HepG2 (cell line): Measurements from ENCODE around the gene ABCE1. TPM values are rescaled to one million over a fixed set of nuclear protein-coding genes. Genes with fewer than 3 reads are reported as not detected.

Experiments used
- AGO1 ChIP-seq: fragments of 200-400 bp; formaldehyde crosslinking; IDR thresholded peaks from 2 replicates; pipeline ENCODE4 v1.6.1; 2017; ENCODE audit warnings: mild to moderate bottlenecking, low read depth, low read length, moderate library complexity; ENCODE audit not compliant: poor library complexity, severe bottlenecking
- CBFB ChIP-seq: sonication (generic); formaldehyde crosslinking; IDR thresholded peaks from 2 replicates; pipeline ENCODE4 v1.4.0; 2020; ENCODE audit warnings: missing genetic modification reagents
- CEBPB ChIP-seq: IDR thresholded peaks from 2 replicates; pipeline ENCODE4 v1.6.1; 2011; ENCODE audit warnings: low read depth, low read length, improper control_type of control experiment, borderline replicate concordance
- CREB1 ChIP-seq, 2 experiments: fragments of 450-650 bp in 1 of 2; IDR thresholded peaks; 2 replicates each; pipeline ENCODE4 v1.6.1; 2016 to 2017; ENCODE audit warnings: control low read depth in 1 of 2, mild to moderate bottlenecking in 1 of 2, missing compliant biosample characterization in 1 of 2, missing genetic modification characterization in 1 of 2
- ETV5 ChIP-seq: IDR thresholded peaks from 2 replicates; pipeline ENCODE4 v1.6.1; 2018; ENCODE audit warnings: missing biosample characterization, missing genetic modification reagents, inconsistent platforms, borderline replicate concordance
- GABPB1 ChIP-seq: IDR thresholded peaks from 2 replicates; pipeline ENCODE4 v1.6.1; 2016; ENCODE audit warnings: mild to moderate bottlenecking, missing genetic modification reagents, moderate library complexity, missing compliant biosample characterization
- JUNB ChIP-seq: sonication (generic); formaldehyde crosslinking; IDR thresholded peaks from 2 replicates; pipeline ENCODE4 v1.8.0; 2022; ENCODE audit warnings: missing genetic modification reagents, mild to moderate bottlenecking, borderline replicate concordance
- MED8 ChIP-seq: sonication (generic); formaldehyde crosslinking; IDR thresholded peaks from 2 replicates; pipeline ENCODE4 v1.8.1; 2023; ENCODE audit warnings: mild to moderate bottlenecking, missing genetic modification reagents; ENCODE audit not compliant: insufficient replicate concordance
- NCOA5 ChIP-seq: sonication (generic); formaldehyde crosslinking; IDR thresholded peaks from 2 replicates; pipeline ENCODE4 v1.4.0; 2020; ENCODE audit warnings: missing genetic modification reagents
- SAFB2 ChIP-seq: sonication (generic); formaldehyde crosslinking; IDR thresholded peaks from 2 replicates; pipeline ENCODE4 v1.5.1; 2020; ENCODE audit warnings: missing genetic modification reagents, low read depth, mild to moderate bottlenecking, borderline replicate concordance
- SATB2 ChIP-seq: sonication (generic); formaldehyde crosslinking; IDR thresholded peaks from 2 replicates; pipeline ENCODE4 v1.5.0; 2020; ENCODE audit warnings: missing genetic modification reagents
- SIX1 ChIP-seq: sonication (generic); formaldehyde crosslinking; IDR thresholded peaks from 2 replicates; pipeline ENCODE4 v1.4.0; 2020; ENCODE audit warnings: missing genetic modification reagents, borderline replicate concordance
- SNAPC2 ChIP-seq: sonication (generic); formaldehyde crosslinking; IDR thresholded peaks from 2 replicates; pipeline ENCODE4 v1.8.1; 2022; ENCODE audit warnings: mild to moderate bottlenecking, missing genetic modification reagents
- TARDBP ChIP-seq: sonication (generic); formaldehyde crosslinking; IDR thresholded peaks from 2 replicates; pipeline ENCODE4 v1.8.0; 2022; ENCODE audit warnings: mild to moderate bottlenecking, missing genetic modification reagents
- TERF1 ChIP-seq: sonication (generic); formaldehyde crosslinking; IDR thresholded peaks from 2 replicates; pipeline ENCODE4 v1.8.0; 2022; ENCODE audit warnings: mild to moderate bottlenecking, missing genetic modification reagents, moderate library complexity
- TGIF2 ChIP-seq: IDR thresholded peaks from 2 replicates; pipeline ENCODE4 v1.6.1; 2016; ENCODE audit warnings: control low read depth, missing compliant biosample characterization
- ZFP36 ChIP-seq: fragments of 150-350 bp; IDR thresholded peaks from 2 replicates; pipeline ENCODE4 v1.6.1; 2018; ENCODE audit warnings: borderline replicate concordance, low read length, low read depth; ENCODE audit not compliant: partially characterized antibody
- ZNF20 ChIP-seq: sonication (generic); formaldehyde crosslinking; IDR thresholded peaks from 2 replicates; pipeline ENCODE4 v1.4.0; 2020; ENCODE audit warnings: mild to moderate bottlenecking, moderate library complexity, missing genetic modification reagents
- ZNF557 ChIP-seq: sonication (generic); formaldehyde crosslinking; IDR thresholded peaks from 2 replicates; pipeline ENCODE4 v1.4.0; 2020; ENCODE audit warnings: missing genetic modification reagents
- ZNF776 ChIP-seq: sonication (generic); formaldehyde crosslinking; IDR thresholded peaks from 2 replicates; pipeline ENCODE4 v1.4.0; 2020; ENCODE audit warnings: mild to moderate bottlenecking, missing genetic modification reagents
- polyA plus RNA-seq, 8 experiments: library from polyadenylated mRNA; depleted of rRNA in 3 of 8; stranded (reverse) in 7 of 8; unstranded in 1 of 8; fragments of >200 nt; fragmentation: Illumina TruSeq in 4 of 8; extraction: Trizol in 4 of 8; gene quantifications; 2 replicates each; pipeline versions ENCODE4 v1.2.1 to v1.2.3, GENCODE V29; 2011 to 2016; ENCODE audit warnings: low read depth in 4 of 8, missing spikeins in 1 of 8, mixed read lengths in 1 of 8; ENCODE audit not compliant: insufficient read depth in 1 of 8
- total RNA-seq, 5 experiments: library from RNA; depleted of rRNA; stranded (reverse); fragments of >200 nt; fragmentation: Illumina TruSeq; extraction: Trizol; gene quantifications; 2 replicates each; pipeline ENCODE4 v1.2.3, GENCODE V29; 2016; ENCODE audit warnings: low read depth in 1 of 5
- TF ChIP-seq, protein P1 (sequence below), 2 experiments: IDR thresholded peaks; 2 replicates each; pipeline ENCODE4 v1.6.1; 2011 to 2012; ENCODE audit warnings: low read length in 2 of 2, borderline replicate concordance in 1 of 2, low read depth in 1 of 2, mild to moderate bottlenecking in 1 of 2, moderate library complexity in 1 of 2
- TF ChIP-seq, protein P2 (sequence below): sonication (generic); formaldehyde crosslinking; IDR thresholded peaks from 2 replicates; pipeline ENCODE4 v1.4.0; 2020; ENCODE audit warnings: mild to moderate bottlenecking, low read depth, missing genetic modification reagents

ABCE1 gene
- total and polyA plus RNA-seq, 2 of the 13 experiments (the other 11 are each of a cell fraction or from before 2014, with no cell fraction given), result 50.8 to 139 TPM

- TF ChIP-seq, protein P1, sequence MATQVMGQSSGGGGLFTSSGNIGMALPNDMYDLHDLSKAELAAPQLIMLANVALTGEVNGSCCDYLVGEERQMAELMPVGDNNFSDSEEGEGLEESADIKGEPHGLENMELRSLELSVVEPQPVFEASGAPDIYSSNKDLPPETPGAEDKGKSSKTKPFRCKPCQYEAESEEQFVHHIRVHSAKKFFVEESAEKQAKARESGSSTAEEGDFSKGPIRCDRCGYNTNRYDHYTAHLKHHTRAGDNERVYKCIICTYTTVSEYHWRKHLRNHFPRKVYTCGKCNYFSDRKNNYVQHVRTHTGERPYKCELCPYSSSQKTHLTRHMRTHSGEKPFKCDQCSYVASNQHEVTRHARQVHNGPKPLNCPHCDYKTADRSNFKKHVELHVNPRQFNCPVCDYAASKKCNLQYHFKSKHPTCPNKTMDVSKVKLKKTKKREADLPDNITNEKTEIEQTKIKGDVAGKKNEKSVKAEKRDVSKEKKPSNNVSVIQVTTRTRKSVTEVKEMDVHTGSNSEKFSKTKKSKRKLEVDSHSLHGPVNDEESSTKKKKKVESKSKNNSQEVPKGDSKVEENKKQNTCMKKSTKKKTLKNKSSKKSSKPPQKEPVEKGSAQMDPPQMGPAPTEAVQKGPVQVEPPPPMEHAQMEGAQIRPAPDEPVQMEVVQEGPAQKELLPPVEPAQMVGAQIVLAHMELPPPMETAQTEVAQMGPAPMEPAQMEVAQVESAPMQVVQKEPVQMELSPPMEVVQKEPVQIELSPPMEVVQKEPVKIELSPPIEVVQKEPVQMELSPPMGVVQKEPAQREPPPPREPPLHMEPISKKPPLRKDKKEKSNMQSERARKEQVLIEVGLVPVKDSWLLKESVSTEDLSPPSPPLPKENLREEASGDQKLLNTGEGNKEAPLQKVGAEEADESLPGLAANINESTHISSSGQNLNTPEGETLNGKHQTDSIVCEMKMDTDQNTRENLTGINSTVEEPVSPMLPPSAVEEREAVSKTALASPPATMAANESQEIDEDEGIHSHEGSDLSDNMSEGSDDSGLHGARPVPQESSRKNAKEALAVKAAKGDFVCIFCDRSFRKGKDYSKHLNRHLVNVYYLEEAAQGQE (IDR thresholded peaks at IDR 0.05; ENCODE audit: borderline replicate concordance in 1 of 2, low read depth in 1 of 2, low read length in 2 of 2), result no peak; a peak in 1 of 4 replicates
- 0 out of 2 replicates have a peak, but pooled peaks have one; percentile 17 for TF ChIP-seq ZNF20 (CRISPR knock-in tag)
- peak; percentile 49; the same call in 1 of the 2 replicates for TF ChIP-seq ETV5 (CRISPR knock-in tag)
- peak; percentile 77; the same call in 1 of the 2 replicates for TF ChIP-seq ZNF776 (CRISPR knock-in tag)
- no peak; the same call in 1 of the 2 replicates for TF ChIP-seq SNAPC2 (CRISPR knock-in tag)
- no peak for TF ChIP-seq TERF1
- TF ChIP-seq SAFB2 (CRISPR knock-in tag), result no peak; the same call in 1 of the 2 replicates
- no peak for TF ChIP-seq NCOA5
- 0 out of 2 replicates have a peak, but pooled peaks have one; percentile 71 for TF ChIP-seq SATB2 (CRISPR knock-in tag)
- peak; percentile 23; the same call in 1 of the 2 replicates for TF ChIP-seq TGIF2 (CRISPR knock-in tag)
- TF ChIP-seq MED8 (CRISPR knock-in tag), result peak; percentile 73
- TF ChIP-seq SIX1 (CRISPR knock-in tag), result no peak
- TF ChIP-seq CBFB (CRISPR knock-in tag), result peak; percentile 68; the same call in 1 of the 2 replicates
- TF ChIP-seq TARDBP (CRISPR knock-in tag), result peak; percentile 79; the same call in 1 of the 2 replicates
- TF ChIP-seq ZFP36, result no peak
- TF ChIP-seq CREB1 (IDR thresholded peaks at IDR 0.05), result peak; percentile 99
- peak; percentile 99 for TF ChIP-seq CREB1 (CRISPR knock-in tag; IDR thresholded peaks at IDR 0.05)
- no peak for TF ChIP-seq CEBPB
- TF ChIP-seq AGO1, result no peak
- TF ChIP-seq JUNB, result no peak
- no peak for TF ChIP-seq ZNF557 (CRISPR knock-in tag)
- TF ChIP-seq, protein P2, sequence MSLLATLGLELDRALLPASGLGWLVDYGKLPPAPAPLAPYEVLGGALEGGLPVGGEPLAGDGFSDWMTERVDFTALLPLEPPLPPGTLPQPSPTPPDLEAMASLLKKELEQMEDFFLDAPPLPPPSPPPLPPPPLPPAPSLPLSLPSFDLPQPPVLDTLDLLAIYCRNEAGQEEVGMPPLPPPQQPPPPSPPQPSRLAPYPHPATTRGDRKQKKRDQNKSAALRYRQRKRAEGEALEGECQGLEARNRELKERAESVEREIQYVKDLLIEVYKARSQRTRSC (CRISPR knock-in tag), result 0 out of 2 replicates have a peak, but pooled peaks have one; percentile 35
- peak; percentile 90 for TF ChIP-seq GABPB1 (CRISPR knock-in tag)
Observed at GRCh38 chr4:145097821-145098674, at the start of gene ABCE1, which contains the start of gene ANAPC10 (continued).
